ENCODE results near the gene HACD2. TPM values are rescaled to one million over a fixed set of nuclear protein-coding genes. Genes with fewer than 3 reads are reported as not detected.

Gene HACD2
- total and polyA plus RNA-seq, 12 donors = 5.1 to 29.9 (median 20.2) TPM

- intact Hi-C loops (cut with DNase I) = no loop called here
- H3K36me3 ChIP-seq (replicated peaks in 1 of 2) = no peaks in the 10 kb centered on the region
- H3K4me3 ChIP-seq = no peak overlapping the region
- H3K9me3 ChIP-seq (replicated peaks in 1 of 3) = no peaks in the 10 kb centered on the region
- TF ChIP-seq POLR2A (IDR thresholded peaks at IDR 0.05) (no peak), CTCF (IDR thresholded peaks at IDR 0.05) (no peak)
- H3K27me3 ChIP-seq = no peaks in the 10 kb centered on the region
- no peaks in the 10 kb centered on the region for H3K4me1 ChIP-seq (replicated peaks in 1 of 2)
- no peak overlapping the region for H3K27ac ChIP-seq
- DNase-seq = no peak
- 82 to 87% (median 85%) methylated on average over 5 of the region's 5 CpGs for WGBS, 4 donors
These were observed 126.6 kb downstream of the HACD2 start for GRCh38 chr3:123458255-123458654.

- H3K4me1 ChIP-seq (replicated peaks in 1 of 2) = no peaks in the 10 kb centered on the region
- no peaks in the 10 kb centered on the region for H3K9me3 ChIP-seq (replicated peaks in 1 of 3)
- TF ChIP-seq CTCF (IDR thresholded peaks at IDR 0.05) (no peak), POLR2A (IDR thresholded peaks at IDR 0.05) (no peak)
- no peak overlapping the region for H3K4me3 ChIP-seq
- no peaks in the 10 kb centered on the region for H3K27me3 ChIP-seq
- intact Hi-C loops (cut with DNase I) = no loop called here
- H3K36me3 ChIP-seq (replicated peaks in 1 of 2) = no peaks in the 10 kb centered on the region
- no peak overlapping the region for H3K27ac ChIP-seq
- DNase-seq = no peak
- WGBS, 4 donors = 87 to 100% (median 99%) methylated on average over 1 of the region's 1 CpG
These were observed 127.0 kb downstream of the HACD2 start for GRCh38 chr3:123457841-123458240.

- no peak overlapping the region for H3K4me3 ChIP-seq
- TF ChIP-seq POLR2A (IDR thresholded peaks at IDR 0.05) = no peak
- TF ChIP-seq CTCF (IDR thresholded peaks at IDR 0.05) = no peak
- H3K4me1 ChIP-seq (replicated peaks in 1 of 2) = peaks cover 0 to 4% of the 10 kb centered on the region in 2 donors
- H3K27me3 ChIP-seq = no peaks in the 10 kb centered on the region
- WGBS, 4 donors = 60 to 67% (median 64%) methylated on average over 3 of the region's 3 CpGs
- no peak overlapping the region for H3K27ac ChIP-seq
- intact Hi-C loops (cut with DNase I) = no loop called here
- DNase-seq = no peak
- no peaks in the 10 kb centered on the region for H3K9me3 ChIP-seq (replicated peaks in 1 of 3)
- H3K36me3 ChIP-seq (replicated peaks in 1 of 2) = no peaks in the 10 kb centered on the region
These were observed 131.2 kb downstream of the HACD2 start for GRCh38 chr3:123453675-123454074.

GRCh38 chr3:123451186-123451585 lies 133.7 kb downstream of the HACD2 start:
- H3K27me3 ChIP-seq = peaks cover 7% of the 10 kb centered on the region
- no peak overlapping the region for H3K27ac ChIP-seq
- 79 to 91% (median 82%) methylated on average over 4 of the region's 4 CpGs for WGBS, 4 donors
- no peaks in the 10 kb centered on the region for H3K36me3 ChIP-seq (replicated peaks in 1 of 2)
- H3K9me3 ChIP-seq (replicated peaks in 1 of 3) = no peaks in the 10 kb centered on the region
- no peak overlapping the region for H3K4me3 ChIP-seq
- intact Hi-C loops (cut with DNase I) = no loop called here
- H3K4me1 ChIP-seq (replicated peaks in 1 of 2) = peaks cover 0 to 9% of the 10 kb centered on the region in 2 donors
- TF ChIP-seq POLR2A (IDR thresholded peaks at IDR 0.05) = no peak
- TF ChIP-seq CTCF (IDR thresholded peaks at IDR 0.05) = no peak
- no peak for DNase-seq

All from adrenal gland (tissue), 12 donors.